Measurements from ENCODE around the gene DZIP1.
"Not testable (repeated sequence)": the region's sequence is repeated elsewhere in the genome, so short reads cannot be mapped to it uniquely, and the experiment has no call there.

Gene DZIP1

GRCh38 chr13:95603887-95604555, 40.5 kb downstream of the DZIP1 start:
- DNase-seq (ENCODE audit: low read depth in 1 of 2, low spot score in 1 of 2): no peak

DNA sequence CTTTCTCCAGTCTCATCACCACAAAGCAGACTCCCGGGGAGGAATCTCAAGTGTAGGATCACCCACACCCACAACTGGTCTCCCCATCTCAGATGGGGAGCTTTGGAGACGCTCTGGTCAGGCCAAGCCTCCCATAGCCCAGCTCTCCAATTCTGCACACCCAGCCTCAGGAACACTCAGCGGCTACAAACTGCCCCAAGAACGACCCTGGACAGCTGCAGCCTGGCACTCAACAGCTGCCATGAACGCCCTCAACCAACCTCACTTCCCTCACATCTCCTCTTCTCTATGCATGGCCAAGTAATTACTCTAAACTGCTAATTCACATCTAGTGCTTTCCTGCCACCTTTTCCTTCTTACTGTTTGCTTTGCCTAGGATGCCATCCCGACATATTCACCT, 42.6 kb downstream of the DZIP1 start:
- no peak for DNase-seq (ENCODE audit: low read depth in 1 of 2, low spot score in 1 of 2)

- DNase-seq (ENCODE audit: low read depth in 1 of 2, low spot score in 1 of 2): no peak
These were observed 43.3 kb downstream of the DZIP1 start for GRCh38 chr13:95601216-95601615.

DNA sequence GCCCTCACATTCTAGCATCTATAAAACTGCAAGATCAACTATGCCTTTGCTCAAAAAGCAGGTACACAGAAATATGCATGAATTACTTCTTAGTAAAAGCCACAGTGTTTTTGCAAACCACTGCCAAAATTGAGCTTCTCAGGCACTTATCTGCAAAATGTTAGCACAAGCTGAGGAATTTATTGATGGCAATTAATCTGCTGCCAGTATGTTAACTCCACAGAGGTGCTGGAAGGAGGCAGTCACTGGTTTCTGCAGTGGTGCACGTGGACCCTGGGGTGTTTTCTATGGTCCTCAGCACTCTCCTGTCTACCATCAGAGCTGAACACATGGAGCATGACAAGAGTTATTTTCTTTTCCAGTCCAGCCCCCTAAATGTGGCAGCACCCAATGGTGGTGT, 47.8 kb downstream of the DZIP1 start:
- DNase-seq (ENCODE audit: low read depth in 1 of 2, low spot score in 1 of 2): no peak

DNA sequence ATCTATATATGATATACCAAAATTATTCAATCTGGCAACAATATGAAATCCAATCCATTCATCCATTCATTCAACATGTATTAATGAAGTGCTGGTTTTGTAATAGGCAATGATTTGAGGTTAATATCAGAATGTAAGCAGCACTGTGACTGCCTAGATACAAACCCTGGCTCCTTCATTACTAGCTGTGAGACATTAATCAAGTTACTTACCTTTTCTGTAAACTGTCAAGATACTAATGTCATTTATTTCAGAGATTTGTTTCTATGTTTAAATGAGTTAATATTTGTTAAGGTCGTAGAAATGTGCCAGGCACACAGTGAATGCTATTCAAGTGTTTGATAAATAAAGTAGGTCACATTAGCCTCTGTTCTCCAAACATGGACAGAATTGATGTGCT, 51.0 kb downstream of the DZIP1 start:
- DNase-seq (ENCODE audit: low read depth in 1 of 2, low spot score in 1 of 2): no peak

DNA sequence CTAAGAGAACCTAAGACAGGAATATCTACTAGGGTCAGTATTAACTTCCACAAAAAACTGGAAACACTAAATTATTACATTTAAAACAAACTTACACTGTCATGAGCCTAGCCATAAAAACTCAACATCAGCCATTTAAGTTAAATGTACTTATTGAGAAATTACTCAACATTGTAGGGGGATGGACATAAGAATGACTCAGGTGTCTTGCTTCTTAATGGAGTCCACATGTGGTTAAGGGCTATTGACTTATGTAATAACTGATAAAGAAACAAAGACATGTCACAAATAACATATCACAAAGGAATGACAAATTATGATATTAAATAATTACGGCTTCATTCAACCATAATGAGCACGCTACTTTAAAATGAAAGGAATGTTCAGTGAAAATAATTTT, 55.8 kb downstream of the DZIP1 start:
- DNase-seq (ENCODE audit: low read depth in 1 of 2, low spot score in 1 of 2): no peak

GRCh38 chr13:95588134-95588533, 56.4 kb downstream of the DZIP1 start:
- DNase-seq (ENCODE audit: low read depth in 1 of 2, low spot score in 1 of 2): no peak

- DNase-seq (ENCODE audit: low read depth in 1 of 2, low spot score in 1 of 2): no peak
These were observed 58.6 kb downstream of the DZIP1 start for GRCh38 chr13:95585867-95586266.

DNA sequence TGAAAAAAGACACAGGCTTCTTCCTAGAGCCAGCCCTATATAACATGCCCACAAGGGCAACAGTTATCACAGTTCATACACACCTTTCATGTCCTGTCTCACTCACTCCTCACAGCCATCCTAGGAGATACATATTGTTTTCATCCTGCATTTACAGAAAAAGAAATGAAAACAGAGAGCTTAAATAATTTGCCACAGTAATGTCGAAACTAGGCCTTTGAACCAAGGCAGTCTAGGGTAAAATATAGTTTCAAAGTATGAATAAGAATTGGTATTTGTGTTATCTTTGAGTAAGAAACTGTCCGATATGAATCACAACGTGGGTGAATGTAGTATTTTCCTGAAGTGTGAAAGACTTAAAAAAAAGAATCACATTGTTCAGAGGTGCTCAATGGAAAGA, 65.2 kb downstream of the DZIP1 start:
- no peak for DNase-seq (ENCODE audit: low read depth in 1 of 2, low spot score in 1 of 2)

GRCh38 chr13:95573221-95573620, 71.3 kb downstream of the DZIP1 start:
- DNase-seq (ENCODE audit: low read depth in 1 of 2, low spot score in 1 of 2): no peak

- DNase-seq (ENCODE audit: low read depth in 1 of 2, low spot score in 1 of 2): no peak
These were observed 72.6 kb downstream of the DZIP1 start for GRCh38 chr13:95571941-95572340.

DNA sequence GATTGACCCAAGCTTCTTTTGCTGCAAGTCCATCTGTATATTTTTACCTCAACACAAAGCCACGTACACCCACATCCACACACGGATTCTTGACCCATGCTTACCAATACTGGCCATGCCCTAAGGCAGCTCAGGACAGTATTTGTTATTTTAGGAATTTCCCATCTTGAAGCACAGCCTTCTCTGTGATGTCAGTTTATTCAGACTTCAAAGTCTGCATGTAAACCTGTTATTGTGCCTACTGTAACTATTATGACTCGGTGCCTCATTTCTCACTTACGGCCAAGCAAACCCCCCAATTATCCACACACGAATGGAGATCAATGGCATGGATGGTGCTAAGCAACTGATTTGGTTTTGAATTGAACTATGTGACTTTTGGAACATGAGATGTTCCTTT, 74.5 kb downstream of the DZIP1 start:
- DNase-seq (ENCODE audit: low read depth in 1 of 2, low spot score in 1 of 2): no peak

DNA sequence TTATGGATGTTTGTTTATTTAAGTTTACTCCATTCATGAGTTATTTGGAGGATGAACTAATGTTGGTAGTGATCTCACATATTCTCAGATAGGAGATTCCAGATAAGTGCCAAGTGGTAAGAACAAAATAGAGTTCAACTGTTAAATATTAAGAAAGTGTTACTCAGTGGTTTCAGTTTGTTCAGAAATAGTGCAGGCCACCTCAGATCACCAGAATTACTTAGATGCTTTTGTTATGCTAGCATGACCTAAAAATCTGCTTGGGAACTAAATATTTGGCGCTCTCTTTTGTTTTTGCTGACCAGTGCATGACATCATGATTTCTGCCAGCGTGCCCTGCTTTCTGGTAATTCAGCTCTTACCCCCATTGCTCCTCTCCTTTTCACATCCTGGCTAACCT, 76.4 kb downstream of the DZIP1 start:
- DNase-seq (ENCODE audit: low read depth in 1 of 2, low spot score in 1 of 2): no peak

- DNase-seq (ENCODE audit: low read depth in 1 of 2, low spot score in 1 of 2): not testable (repeated sequence)
These were observed 78.7 kb downstream of the DZIP1 start for GRCh38 chr13:95565758-95566157.

GRCh38 chr13:95564733-95565291, 79.7 kb downstream of the DZIP1 start:
- DNase-seq (ENCODE audit: low read depth in 1 of 2, low spot score in 1 of 2): no peak

DNA sequence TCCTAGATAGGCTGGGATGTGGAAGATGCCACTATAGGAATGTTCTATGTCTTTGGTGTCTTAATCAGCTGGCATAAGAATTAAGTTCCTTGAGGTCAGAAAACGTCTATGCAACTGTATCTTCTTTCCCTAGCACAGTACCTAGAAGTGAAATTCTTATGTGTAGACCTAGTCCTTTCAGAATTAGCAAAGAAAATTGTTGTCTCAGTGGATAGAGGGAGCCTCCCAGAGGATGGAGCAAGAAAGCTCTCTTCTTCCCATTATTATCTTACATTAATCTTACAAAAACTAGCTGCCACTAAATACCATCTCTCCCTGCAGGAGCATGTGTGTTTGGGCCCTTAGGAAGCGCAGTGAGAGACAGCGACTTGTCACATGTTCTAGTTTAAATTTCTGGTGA, 80.4 kb downstream of the DZIP1 start:
- no peak for DNase-seq (ENCODE audit: low read depth in 1 of 2, low spot score in 1 of 2)

DNA sequence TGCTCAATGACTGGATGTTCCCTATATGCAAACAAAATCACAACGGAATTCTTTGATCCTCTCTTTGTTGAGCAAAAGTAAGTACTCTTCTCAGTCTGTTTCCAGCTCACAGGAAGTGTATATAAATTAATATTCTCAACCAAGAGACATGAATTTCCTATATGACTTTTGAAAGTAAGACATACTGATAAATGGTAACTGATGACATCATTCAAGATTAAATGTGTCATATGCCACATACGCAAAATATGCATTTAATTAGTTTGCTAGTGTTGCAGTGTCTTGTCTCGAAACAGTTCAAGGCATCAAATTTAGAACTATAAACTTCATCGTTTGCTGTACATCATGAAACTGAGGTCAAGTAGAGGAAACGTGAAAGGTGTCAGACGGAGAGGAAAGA, 84.1 kb downstream of the DZIP1 start:
- no peak for DNase-seq (ENCODE audit: low read depth in 1 of 2, low spot score in 1 of 2)

GRCh38 chr13:95559100-95559499, 85.4 kb downstream of the DZIP1 start:
- no peak for DNase-seq (ENCODE audit: low read depth in 1 of 2, low spot score in 1 of 2)

DNA sequence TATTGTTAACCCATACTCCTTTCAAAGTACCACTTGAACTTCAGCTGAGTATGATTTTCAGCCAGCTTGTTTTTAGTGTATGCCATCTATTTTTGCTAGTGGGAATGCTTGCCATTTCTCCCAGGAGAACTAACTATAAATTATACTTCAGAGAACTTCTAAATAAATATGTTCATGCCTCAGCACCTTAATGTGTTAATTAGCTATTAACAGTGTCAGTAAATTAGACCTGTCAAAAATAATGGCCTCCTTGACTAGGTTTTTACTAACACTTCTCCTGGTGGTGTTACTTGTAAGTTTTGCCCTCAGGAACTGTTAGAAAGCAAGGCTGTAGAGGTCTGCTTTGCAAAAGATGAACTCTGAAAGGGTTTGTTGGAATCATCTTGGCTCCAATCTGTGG, 87.5 kb downstream of the DZIP1 start:
- DNase-seq (ENCODE audit: low read depth in 1 of 2, low spot score in 1 of 2): no peak

DNA sequence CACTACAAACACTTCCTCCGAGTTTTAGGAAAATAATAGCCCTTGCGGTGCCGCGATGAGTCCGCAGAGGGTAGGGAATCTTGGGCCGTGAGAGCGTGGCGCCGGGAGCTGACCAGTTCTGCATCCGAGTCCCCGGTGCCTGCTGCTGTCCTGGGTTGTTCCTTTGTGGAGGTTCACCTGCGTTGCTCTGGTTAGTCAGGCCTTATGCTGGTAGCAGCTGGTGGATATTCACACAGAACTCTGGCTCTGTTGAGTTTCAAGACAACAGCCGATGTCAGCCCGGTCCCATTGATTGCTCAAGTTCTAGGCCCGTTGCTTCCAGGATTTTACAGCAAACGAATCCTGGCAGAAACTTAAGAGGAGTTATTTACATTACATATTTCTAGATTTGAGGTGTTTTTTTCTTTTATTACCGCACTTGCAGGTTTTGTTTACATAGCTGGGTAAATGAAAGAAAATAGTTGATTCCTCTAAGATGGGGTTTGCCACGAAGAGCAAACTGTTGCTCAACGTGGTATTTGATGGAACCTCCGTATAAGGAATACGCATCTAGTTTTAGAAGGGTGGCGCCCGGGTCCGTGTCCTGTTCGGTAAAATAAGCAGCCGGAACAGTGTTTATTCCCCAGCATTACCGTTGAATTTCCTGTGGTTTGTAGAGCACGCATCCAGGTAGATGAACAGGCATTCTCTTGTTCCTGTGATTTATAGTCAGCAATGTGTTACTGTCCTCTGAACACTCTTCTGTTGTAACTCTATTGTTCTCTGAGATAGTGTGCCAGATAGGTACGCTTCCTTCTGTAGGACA, 90.7 kb downstream of the DZIP1 start:
- no peak for DNase-seq (ENCODE audit: low read depth in 1 of 2, low spot score in 1 of 2)

DNA sequence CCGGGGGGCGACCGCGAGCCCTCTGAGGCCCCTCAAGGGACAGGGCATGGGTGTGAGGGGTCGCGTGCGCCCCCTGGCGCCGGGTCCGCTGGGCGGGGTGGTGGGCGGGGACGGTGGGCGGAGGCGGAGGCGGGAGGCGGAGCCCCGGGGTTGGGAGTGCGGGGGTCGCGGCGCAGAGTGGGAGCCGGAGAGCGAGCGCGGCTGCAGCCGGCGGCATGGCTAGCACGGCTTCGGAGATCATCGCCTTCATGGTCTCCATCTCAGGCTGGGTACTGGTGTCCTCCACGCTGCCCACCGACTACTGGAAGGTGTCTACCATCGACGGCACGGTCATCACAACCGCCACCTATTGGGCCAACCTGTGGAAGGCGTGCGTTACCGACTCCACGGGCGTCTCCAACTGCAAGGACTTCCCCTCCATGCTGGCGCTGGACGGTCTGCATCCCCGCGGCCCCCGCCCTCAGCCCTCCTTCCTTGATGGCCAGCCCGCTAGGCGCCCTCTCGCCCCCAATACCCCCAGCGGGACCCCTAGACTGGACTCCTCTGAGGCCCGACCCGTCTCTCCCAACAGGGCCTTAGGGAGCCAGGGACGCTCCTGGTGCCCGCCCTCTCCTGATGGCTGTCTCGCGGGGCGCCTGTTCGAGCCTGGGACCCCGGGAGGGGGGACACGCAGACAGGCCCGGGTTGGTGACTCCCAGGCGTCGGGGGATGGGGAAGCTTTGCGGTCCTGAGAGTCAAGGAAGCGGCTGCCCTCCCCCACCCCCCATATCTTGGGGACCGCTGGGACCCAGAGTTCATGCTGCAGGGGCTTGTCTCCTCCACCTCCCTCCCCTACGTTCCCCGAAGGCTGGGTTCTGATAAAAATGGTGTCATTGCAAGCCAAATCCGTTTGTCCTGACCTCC, 91.7 kb downstream of the DZIP1 start, which contains the start of gene CLDN10:
CLDN10 (plus strand) TSS at position 182 of the 903 bp plus-strand sequence; CDS start at position 216, 34 bp downstream.
- DNase-seq (ENCODE audit: low read depth in 1 of 2, low spot score in 1 of 2): no peak
